GM23338 (cell line): ENCODE data around the gene FAM32A.

Experiments used
- CREB1 ChIP-seq: fragments of 250-450 bp; sonication (Bioruptor Pico); IDR thresholded peaks from 2 replicates; pipeline ENCODE4 v1.5.0; 2020; ENCODE audit warnings: low read depth, mild to moderate bottlenecking, moderate library complexity
- CTCF ChIP-seq, 2 experiments: fragments of 200-600 bp in 1 of 2; sonication (generic) in 1 of 2; conservative IDR thresholded peaks; 2 replicates each; pipeline versions ENCODE4 v1.5.1 to v1.6.1; 2016 to 2017; ENCODE audit warnings: antibody characterized with exemption in 2 of 2, low read depth in 2 of 2, mild to moderate bottlenecking in 2 of 2, moderate library complexity in 1 of 2
- ETS1 ChIP-seq: IDR thresholded peaks from 2 replicates; pipeline ENCODE4 v1.6.1; 2016; ENCODE audit warnings: antibody characterized with exemption
- EZH2 ChIP-seq: fragments of 200-600 bp; sonication (generic); IDR thresholded peaks from one replicate; pipeline ENCODE4 v1.8.0; 2017; ENCODE audit warnings: antibody characterized with exemption, mild to moderate bottlenecking, low read depth; ENCODE audit not compliant: unreplicated experiment
- EZH2phosphoT487 ChIP-seq: fragments of 200-600 bp; sonication (generic); IDR thresholded peaks from one replicate; pipeline ENCODE4 v1.8.1; 2018; ENCODE audit warnings: antibody characterized with exemption; ENCODE audit not compliant: unreplicated experiment
- JUNB ChIP-seq: IDR thresholded peaks from one replicate; pipeline ENCODE4 v1.6.1; 2016; ENCODE audit warnings: antibody characterized with exemption; ENCODE audit not compliant: unreplicated experiment
- POLR2AphosphoS5 ChIP-seq: IDR thresholded peaks from 2 replicates; pipeline ENCODE4 v1.6.1; 2016; ENCODE audit warnings: antibody characterized with exemption, low read depth
- REST ChIP-seq: IDR thresholded peaks from one replicate; pipeline ENCODE4 v1.6.1; 2018; ENCODE audit warnings: antibody characterized with exemption; ENCODE audit not compliant: unreplicated experiment

- TF ChIP-seq JUNB (no peak), CTCF (conservative IDR thresholded peaks at IDR 0.05; ENCODE audit: low read depth in 2 of 2) (no peak), REST (no peak), POLR2AphosphoS5 (no peak), EZH2 (no peak), EZH2phosphoT487 (no peak), ETS1 (no peak), CREB1 (CRISPR knock-in tag) (no peak)
These were observed 16.6 kb upstream of the FAM32A start for GRCh38 chr19:16168465-16169081.
